OCI-LY7 (cell line): Measurements from ENCODE around the gene SUPT3H.

Experiments used
- CTCF ChIP-seq: fragments of 200-600 bp; sonication (generic); conservative IDR thresholded peaks from 2 replicates; pipeline ENCODE4 v1.5.1; 2014; ENCODE audit warnings: mild to moderate bottlenecking, antibody characterized with exemption, low read length, moderate library complexity, mixed read lengths
- EZH2phosphoT487 ChIP-seq: fragments of 200-600 bp; sonication (generic); IDR thresholded peaks from 2 replicates; pipeline ENCODE4 v1.6.1; 2018; ENCODE audit warnings: low read depth, borderline replicate concordance, mild to moderate bottlenecking, mixed run types, antibody characterized with exemption, low read length, moderate library complexity, mixed read lengths

- TF ChIP-seq CTCF (peak; percentile 25; the same call in 1 of the 2 replicates), EZH2phosphoT487 (no peak)
Measured at GRCh38 chr6:45377554-45378333, at the start of gene SUPT3H.
